SK-N-MC (cell line): ENCODE data around the gene JAZF1.

Source experiments
- DNase-seq: peaks from one replicate; pipeline ENCODE4 v3.0.0-alpha.2; 2011; ENCODE audit warnings: low read depth, low spot score
- H3K27ac ChIP-seq: fragments of 200-600 bp; sonication (generic); 2 replicates; pipeline ENCODE4 v1.5.1; 2016; ENCODE audit warnings: mixed run types
- H3K36me3 ChIP-seq: fragments of 200-600 bp; sonication (generic); 2 replicates; pipeline ENCODE4 v1.6.1; 2017; ENCODE audit warnings: antibody characterized with exemption, low read length, mixed read lengths; ENCODE audit not compliant: insufficient read depth
- H3K4me3 ChIP-seq: fragments of 200-600 bp; sonication (generic); 2 replicates; pipeline ENCODE4 v1.5.1; 2016
- H3K9ac ChIP-seq: fragments of 200-600 bp; sonication (generic); 2 replicates; pipeline ENCODE4 v1.8.0; 2017; ENCODE audit warnings: mixed run types, mixed read lengths; ENCODE audit not compliant: insufficient read length
- H3K9me3 ChIP-seq: fragments of 200-600 bp; sonication (generic); 2 replicates; pipeline ENCODE4 v1.6.1; 2017; ENCODE audit warnings: low read depth, mild to moderate bottlenecking, antibody characterized with exemption, low read length, moderate library complexity, mixed read lengths
- EZH2 ChIP-seq: fragments of 200-600 bp; sonication (generic); IDR thresholded peaks from one replicate; pipeline ENCODE4 v1.6.1; 2017; ENCODE audit warnings: antibody characterized with exemption
- FOXP2 ChIP-seq: optimal IDR thresholded peaks from 2 replicates; pipeline ENCODE3; 2011; ENCODE audit warnings: mild to moderate bottlenecking, moderate library complexity; ENCODE audit not compliant: insufficient read depth; ENCODE audit errors: extremely low read length, control extremely low read depth
- POLR2AphosphoS5 ChIP-seq: IDR thresholded peaks from 2 replicates; pipeline ENCODE4 v1.6.1; 2012; ENCODE audit warnings: mild to moderate bottlenecking, low read depth, low read length, borderline replicate concordance

The JAZF1 gene

GRCh38 chr7:28155964-28156363, 24.6 kb downstream of the JAZF1 start:
- H3K36me3 ChIP-seq: no peaks in the 10 kb centered on the region
- H3K9ac ChIP-seq: no peak overlapping the region
- H3K4me3 ChIP-seq: no peak overlapping the region
- no peak overlapping the region for H3K27ac ChIP-seq
- TF ChIP-seq EZH2: no peak
- DNase-seq: no peak
- no peaks in the 10 kb centered on the region for H3K9me3 ChIP-seq

GRCh38 chr7:28155019-28155660, 25.5 kb downstream of the JAZF1 start:
- DNase-seq: no peak
- TF ChIP-seq POLR2AphosphoS5: no peak
- TF ChIP-seq EZH2: no peak
- TF ChIP-seq FOXP2: no peak

GRCh38 chr7:28152594-28152993, 28.0 kb downstream of the JAZF1 start:
- no peak overlapping the region for H3K27ac ChIP-seq
- H3K9ac ChIP-seq: no peak overlapping the region
- H3K9me3 ChIP-seq: no peaks in the 10 kb centered on the region
- H3K36me3 ChIP-seq: no peaks in the 10 kb centered on the region
- no peak overlapping the region for H3K4me3 ChIP-seq
- TF ChIP-seq POLR2AphosphoS5 (no peak), EZH2 (no peak), FOXP2 (no peak)
- no peak for DNase-seq

More at GRCh38 chr7:28155019-28155660, 25.5 kb downstream of the JAZF1 start:
- no peak overlapping the region for H3K27ac ChIP-seq
- no peaks in the 10 kb centered on the region for H3K36me3 ChIP-seq
- H3K9ac ChIP-seq: no peak overlapping the region
- no peaks in the 10 kb centered on the region for H3K9me3 ChIP-seq
- H3K4me3 ChIP-seq: no peak overlapping the region

- no peaks in the 10 kb centered on the region for H3K36me3 ChIP-seq
- H3K9me3 ChIP-seq: no peaks in the 10 kb centered on the region
- no peak overlapping the region for H3K4me3 ChIP-seq
- TF ChIP-seq EZH2: no peak
- TF ChIP-seq FOXP2: no peak
- TF ChIP-seq POLR2AphosphoS5: no peak
- no peak overlapping the region for H3K27ac ChIP-seq
- no peak for DNase-seq
- no peak overlapping the region for H3K9ac ChIP-seq
Measured at GRCh38 chr7:28151965-28152364, 28.6 kb downstream of the JAZF1 start.

- Histone ChIP-seq H3K36me3 (no peaks in the 10 kb centered on the region), H3K9ac (no peak overlapping the region), H3K27ac (no peak overlapping the region), H3K4me3 (no peak overlapping the region), H3K9me3 (no peaks in the 10 kb centered on the region)
- no peak for DNase-seq
- TF ChIP-seq POLR2AphosphoS5 (no peak), EZH2 (no peak), FOXP2 (no peak)
Measured at GRCh38 chr7:28149291-28150101, 31.1 kb downstream of the JAZF1 start.

GRCh38 chr7:28145931-28146330, 34.7 kb downstream of the JAZF1 start:
- no peaks in the 10 kb centered on the region for H3K9me3 ChIP-seq
- H3K9ac ChIP-seq: no peak overlapping the region
- no peak overlapping the region for H3K27ac ChIP-seq
- H3K4me3 ChIP-seq: no peak overlapping the region
- TF ChIP-seq EZH2 (no peak), FOXP2 (no peak), POLR2AphosphoS5 (no peak)
- DNase-seq: no peak
- no peaks in the 10 kb centered on the region for H3K36me3 ChIP-seq

GRCh38 chr7:28145090-28145626, 35.4 kb downstream of the JAZF1 start:
- no peak for DNase-seq
- TF ChIP-seq FOXP2 (no peak), POLR2AphosphoS5 (no peak), EZH2 (no peak)
- Histone ChIP-seq H3K9ac (no peak overlapping the region), H3K4me3 (no peak overlapping the region), H3K9me3 (no peaks in the 10 kb centered on the region), H3K27ac (no peak overlapping the region), H3K36me3 (no peaks in the 10 kb centered on the region)

GRCh38 chr7:28144266-28144665, 36.3 kb downstream of the JAZF1 start:
- Histone ChIP-seq H3K9me3 (no peaks in the 10 kb centered on the region), H3K4me3 (no peak overlapping the region), H3K27ac (no peak overlapping the region), H3K36me3 (no peaks in the 10 kb centered on the region), H3K9ac (no peak overlapping the region)
- TF ChIP-seq POLR2AphosphoS5: no peak
- no peak for TF ChIP-seq FOXP2
- no peak for DNase-seq
